Neutrophil (primary cell): ENCODE results near the gene PLXNB2.

Experiments
- H3K27ac ChIP-seq: fragments of 200-600 bp; sonication (generic); 2 replicates; pipeline ENCODE4 v1.5.1; 2016; ENCODE audit warnings: mild to moderate bottlenecking, moderate library complexity
- H3K27me3 ChIP-seq: fragments of 200-600 bp; sonication (generic); 2 replicates; pipeline ENCODE4 v1.6.0; 2016; ENCODE audit warnings: mild to moderate bottlenecking
- H3K36me3 ChIP-seq: fragments of 200-600 bp; sonication (generic); 2 replicates; pipeline ENCODE4 v1.5.1; 2017
- H3K4me1 ChIP-seq, 2 experiments: fragments of 200-600 bp in 1 of 2; sonication (generic) in 1 of 2; 1 replicate in 1 of 2; 2 replicates in 1 of 2; pipeline versions ENCODE4 v1.5.1 to v1.6.1; 2013 to 2016; ENCODE audit warnings: low read depth in 1 of 2, low read length in 1 of 2, mild to moderate bottlenecking in 1 of 2, moderate library complexity in 1 of 2; ENCODE audit not compliant: control insufficient read depth in 1 of 2, insufficient read depth in 1 of 2
- H3K4me3 ChIP-seq, 2 experiments: fragments of 200-600 bp in 1 of 2; sonication (generic) in 1 of 2; 1 replicate in 1 of 2; 2 replicates in 1 of 2; pipeline ENCODE4 v1.5.1; 2013 to 2016; ENCODE audit warnings: low read depth in 1 of 2, low read length in 1 of 2, mild to moderate bottlenecking in 1 of 2, moderate library complexity in 1 of 2
- H3K9me3 ChIP-seq: fragments of 200-600 bp; sonication (generic); 2 replicates; pipeline ENCODE4 v1.5.1; 2016
- CTCF ChIP-seq: fragments of 200-600 bp; sonication (generic); IDR thresholded peaks from 2 replicates; pipeline ENCODE4 v1.5.1; 2016; ENCODE audit warnings: antibody characterized with exemption

PLXNB2 gene

DNA sequence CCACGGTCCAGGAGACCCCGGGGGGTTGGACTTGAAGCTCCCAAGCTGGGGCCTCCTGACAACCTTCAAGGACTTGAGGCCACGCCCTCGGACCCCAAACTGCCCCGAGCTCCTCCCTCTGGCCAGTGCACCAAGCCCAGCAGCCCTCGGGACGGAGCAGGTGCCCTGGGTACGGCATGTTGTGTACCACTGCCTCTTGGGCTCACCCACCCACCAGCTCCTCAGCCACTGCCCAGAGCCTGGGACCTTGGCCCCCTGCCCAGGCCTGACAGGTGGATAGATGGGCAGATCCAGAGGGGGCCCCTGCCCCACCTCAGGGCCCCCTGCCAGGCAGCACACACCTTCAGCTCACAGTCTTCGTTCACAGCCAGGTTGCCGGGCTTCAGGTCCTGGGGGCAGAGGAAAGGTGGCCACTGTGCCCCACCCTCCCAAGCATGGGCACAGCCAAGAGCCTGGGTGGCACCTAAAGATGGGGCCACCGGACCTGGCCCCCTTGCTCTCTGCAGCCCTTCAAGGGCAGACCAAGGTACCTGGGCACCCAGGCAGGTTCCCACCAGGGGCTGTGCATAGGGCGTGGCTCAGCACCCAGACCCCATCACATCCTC, 51.1 kb downstream of the PLXNB2 start:
- no peak for TF ChIP-seq CTCF
- Histone ChIP-seq H3K27me3 (peaks cover 34% of the 10 kb centered on the region), H3K36me3 (no peaks in the 10 kb centered on the region), H3K4me3 (no peak overlapping the region), H3K27ac (no peak overlapping the region), H3K4me1 (peaks cover 3 to 4% of the 10 kb centered on the region in 2 experiments), H3K9me3 (no peaks in the 10 kb centered on the region)

GRCh38 chr22:50255607-50256006, 51.8 kb downstream of the PLXNB2 start:
- Histone ChIP-seq H3K36me3 (no peaks in the 10 kb centered on the region), H3K4me1 (peaks cover 11% of the 10 kb centered on the region in 2 experiments), H3K4me3 (no peak overlapping the region), H3K9me3 (no peaks in the 10 kb centered on the region), H3K27me3 (peaks cover 27% of the 10 kb centered on the region), H3K27ac (no peak overlapping the region)
- no peak for TF ChIP-seq CTCF

DNA sequence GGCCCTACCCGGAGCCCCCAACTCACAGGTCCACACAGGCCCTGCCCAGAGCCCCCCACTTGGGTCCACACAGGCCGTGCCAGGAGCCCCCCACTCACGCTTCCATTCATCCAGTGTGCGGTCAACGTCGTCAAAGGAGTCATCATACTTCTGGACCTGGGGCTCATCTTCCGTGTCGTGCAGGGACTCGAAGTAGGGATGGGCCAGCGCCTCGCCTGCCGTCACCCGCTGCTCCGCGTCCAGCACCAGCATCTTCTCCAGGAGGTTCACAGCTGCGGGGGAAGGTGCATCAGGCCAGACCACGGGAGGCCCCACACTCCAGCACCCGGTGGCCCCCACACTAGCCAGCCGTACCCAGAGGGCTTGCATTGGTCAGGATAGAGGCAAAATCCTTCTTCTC, 52.3 kb downstream of the PLXNB2 start:
- TF ChIP-seq CTCF = no peak

GRCh38 chr22:50253941-50254340, 53.5 kb downstream of the PLXNB2 start:
- H3K4me3 ChIP-seq = no peak overlapping the region
- no peak overlapping the region for H3K27ac ChIP-seq
- peaks cover 10% of the 10 kb centered on the region for H3K27me3 ChIP-seq
- TF ChIP-seq CTCF = no peak
- peaks cover 23% of the 10 kb centered on the region in 2 experiments for H3K4me1 ChIP-seq
- peaks cover 13% of the 10 kb centered on the region for H3K36me3 ChIP-seq
- H3K9me3 ChIP-seq = no peaks in the 10 kb centered on the region

More for the DNA sequence above, 52.3 kb downstream of the PLXNB2 start:
- peaks cover 2% of the 10 kb centered on the region for H3K36me3 ChIP-seq
- no peak overlapping the region for H3K4me3 ChIP-seq
- H3K27ac ChIP-seq = no peak overlapping the region
- H3K27me3 ChIP-seq = peaks cover 22% of the 10 kb centered on the region
- no peaks in the 10 kb centered on the region for H3K9me3 ChIP-seq
- peaks cover 16% of the 10 kb centered on the region in 2 experiments for H3K4me1 ChIP-seq

GRCh38 chr22:50253046-50253915, 54.2 kb downstream of the PLXNB2 start:
- Histone ChIP-seq H3K27me3 (peaks cover 4% of the 10 kb centered on the region), H3K4me1 (peaks cover 23% of the 10 kb centered on the region in 2 experiments), H3K9me3 (no peaks in the 10 kb centered on the region), H3K27ac (no peak overlapping the region), H3K36me3 (peaks cover 19% of the 10 kb centered on the region), H3K4me3 (no peak overlapping the region)
- TF ChIP-seq CTCF = no peak
